ENCODE results near the gene PMS2.
"Not testable (repeated sequence)": the region's sequence is repeated elsewhere in the genome, so short reads cannot be mapped to it uniquely, and the experiment has no call there.

Gene PMS2

GRCh38 chr7:6008668-6009611 is at the start of gene PMS2, which contains the start of gene AIMP2:
PMS2 (minus strand) TSS chr7:6009049; CDS start chr7:6009019, 30 bp downstream.
AIMP2 (plus strand) TSS chr7:6009272; CDS start chr7:6009364, 92 bp downstream.
- DNase-seq (ENCODE audit: low read depth) = peak; percentile 99

- no peak for DNase-seq (ENCODE audit: low read depth)
Observed at GRCh38 chr7:6057316-6058129, 48.7 kb upstream of the PMS2 start.

- no peak for DNase-seq (ENCODE audit: low read depth)
Observed at GRCh38 chr7:6056616-6057015, 47.8 kb upstream of the PMS2 start.

GRCh38 chr7:6051185-6051584 is 42.3 kb upstream of the PMS2 start:
- not testable (repeated sequence) for DNase-seq (ENCODE audit: low read depth)

- no peak for DNase-seq (ENCODE audit: low read depth)
Observed at GRCh38 chr7:6049780-6050179, 40.9 kb upstream of the PMS2 start.

GRCh38 chr7:6035686-6036085 is 26.8 kb upstream of the PMS2 start:
- no peak for DNase-seq (ENCODE audit: low read depth)

GRCh38 chr7:6035165-6035564 is 26.3 kb upstream of the PMS2 start:
- DNase-seq (ENCODE audit: low read depth) = no peak

GRCh38 chr7:6032641-6033040 is 23.8 kb upstream of the PMS2 start:
- no peak for DNase-seq (ENCODE audit: low read depth)

GRCh38 chr7:6032167-6032566 is 23.3 kb upstream of the PMS2 start:
- no peak for DNase-seq (ENCODE audit: low read depth)

- no peak for DNase-seq (ENCODE audit: low read depth)
Observed at GRCh38 chr7:6031567-6031966, 22.7 kb upstream of the PMS2 start.

- no peak for DNase-seq (ENCODE audit: low read depth)
Observed at GRCh38 chr7:6030988-6031387, 22.1 kb upstream of the PMS2 start, which contains the start of gene ANKRD61. ANKRD61 (plus strand) TSS chr7:6031376; CDS start chr7:6031376, 0 bp downstream.

GRCh38 chr7:6028563-6028962 is 19.7 kb upstream of the PMS2 start:
- no peak for DNase-seq (ENCODE audit: low read depth)

- DNase-seq (ENCODE audit: low read depth) = no peak
Observed at GRCh38 chr7:6027806-6028365, 19.0 kb upstream of the PMS2 start.

GRCh38 chr7:6026820-6027311 is 18.0 kb upstream of the PMS2 start:
- DNase-seq (ENCODE audit: low read depth) = no peak

- DNase-seq (ENCODE audit: low read depth) = peak; percentile 3
Observed at GRCh38 chr7:6026011-6026819, 17.4 kb upstream of the PMS2 start.

- DNase-seq (ENCODE audit: low read depth) = no peak
Observed at GRCh38 chr7:6023974-6024435, 15.2 kb upstream of the PMS2 start.

- DNase-seq (ENCODE audit: low read depth) = no peak
Observed at GRCh38 chr7:6022707-6023106, 13.9 kb upstream of the PMS2 start.

GRCh38 chr7:6020371-6021286 is 11.8 kb upstream of the PMS2 start:
- no peak for DNase-seq (ENCODE audit: low read depth)

- DNase-seq (ENCODE audit: low read depth) = no peak
Observed at GRCh38 chr7:6016653-6016966, 7.8 kb upstream of the PMS2 start.

- peak; percentile 97 for DNase-seq (ENCODE audit: low read depth)
Observed at GRCh38 chr7:6015917-6016652, 7.2 kb upstream of the PMS2 start.

Measured in stromal cell of bone marrow (primary cell).